GM10847 (cell line): ENCODE data around the gene SLC25A3.
A peak's percentile ranks its signal among the peaks of the same experiment; 100 is the strongest.

Experiments used
- POLR2A ChIP-seq: IDR thresholded peaks from 2 replicates; pipeline ENCODE4 v1.6.1; 2011; ENCODE audit not compliant: insufficient read length; ENCODE audit errors: extremely low read depth

SLC25A3 gene

GRCh38 chr12:98644712-98645571, 51.5 kb downstream of the SLC25A3 start, which contains the start of the genes APAF1 and IKBIP:
TSS of gene APAF1 (plus strand) at chr12:98645290. CDS start at chr12:98648360, 3,070 bp downstream.
TSS of gene IKBIP (minus strand) at chr12:98644788. CDS start at chr12:98644701, 87 bp downstream.
- TF ChIP-seq POLR2A = peak; percentile 73

DNA sequence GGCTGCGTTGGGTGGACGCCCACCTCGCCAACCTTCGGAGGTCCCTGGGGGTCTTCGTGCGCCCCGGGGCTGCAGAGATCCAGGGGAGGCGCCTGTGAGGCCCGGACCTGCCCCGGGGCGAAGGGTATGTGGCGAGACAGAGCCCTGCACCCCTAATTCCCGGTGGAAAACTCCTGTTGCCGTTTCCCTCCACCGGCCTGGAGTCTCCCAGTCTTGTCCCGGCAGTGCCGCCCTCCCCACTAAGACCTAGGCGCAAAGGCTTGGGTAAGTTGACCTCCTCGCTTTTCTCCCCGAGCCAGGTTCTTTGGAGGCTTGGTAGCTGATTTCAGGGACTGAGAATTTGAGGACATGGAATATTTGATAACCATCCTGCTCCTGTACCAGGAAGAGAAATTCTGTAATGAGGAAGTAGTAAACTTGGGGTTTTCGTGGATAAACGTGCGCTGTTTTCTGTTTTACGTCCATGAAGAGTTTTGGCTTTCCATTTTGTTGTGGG, 52.1 kb downstream of the SLC25A3 start:
- TF ChIP-seq POLR2A = no peak

DNA sequence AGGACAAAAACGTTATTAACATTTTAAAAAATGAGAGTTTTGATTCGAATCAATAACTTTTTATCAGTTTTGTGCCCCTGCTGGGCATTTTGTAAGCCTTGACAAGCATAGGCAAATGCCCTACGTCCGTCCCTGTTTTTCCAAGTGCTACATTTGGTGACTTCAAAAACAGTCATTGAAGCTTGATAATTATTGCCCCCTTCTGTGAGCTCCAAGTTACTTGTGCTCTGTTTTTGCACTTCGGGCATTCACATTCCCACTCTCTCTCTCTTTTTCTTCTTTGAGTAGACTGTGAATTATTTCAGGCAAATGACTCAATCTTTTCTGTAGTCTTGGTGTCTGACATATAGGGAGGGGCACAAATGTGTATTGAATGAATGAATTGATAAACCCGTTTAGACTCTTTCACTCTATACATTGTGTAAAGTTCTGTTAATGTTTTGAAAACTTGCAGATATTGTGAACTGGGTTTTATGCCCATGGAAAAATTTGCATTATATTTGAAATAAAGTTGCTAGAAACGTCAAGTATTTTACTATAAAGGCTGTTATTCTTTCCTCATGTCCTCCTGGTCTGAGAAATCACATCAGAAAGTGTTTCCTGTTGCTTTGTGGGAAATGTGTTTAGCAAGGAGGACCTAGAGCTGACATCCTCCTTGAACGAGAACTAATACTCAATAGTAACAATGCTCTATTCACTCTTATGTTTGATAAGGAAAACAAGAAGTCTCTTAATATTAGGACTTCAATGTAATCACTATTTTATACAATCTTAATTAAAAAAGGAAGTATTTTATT, 53.0 kb downstream of the SLC25A3 start:
- no peak for TF ChIP-seq POLR2A

- TF ChIP-seq POLR2A = no peak
Measured at GRCh38 chr12:98651328-98651727, 57.8 kb downstream of the SLC25A3 start.

DNA sequence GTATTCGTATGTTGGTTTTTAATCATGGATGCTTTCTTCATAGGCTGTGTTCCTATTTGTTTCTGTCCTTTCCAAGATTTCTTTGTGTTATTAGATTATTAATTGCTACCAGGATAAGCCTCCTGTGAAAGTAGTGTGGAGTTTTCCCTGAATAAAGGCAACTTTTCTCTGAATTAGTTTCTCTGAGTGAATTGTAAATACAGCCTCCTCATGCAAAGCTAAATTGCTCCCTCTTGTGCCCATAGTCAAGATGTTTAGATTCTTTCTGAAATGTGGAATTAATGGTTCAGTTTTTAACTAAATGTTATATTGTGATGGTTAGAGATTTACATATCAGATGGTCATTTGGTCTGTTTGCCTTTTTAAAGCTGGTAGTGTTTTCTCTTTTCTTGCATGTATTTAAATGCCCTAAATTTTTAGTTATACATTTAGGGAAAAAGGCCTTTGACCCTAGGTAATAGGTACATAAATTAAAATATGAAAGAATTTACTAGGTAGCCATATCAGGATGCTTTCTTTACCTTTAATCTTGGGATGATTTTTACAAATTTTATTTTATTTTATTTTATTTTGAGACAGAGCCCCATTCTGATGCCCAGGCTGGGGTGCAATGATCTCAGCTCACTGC, 60.5 kb downstream of the SLC25A3 start:
- TF ChIP-seq POLR2A = no peak
